IMR-90 (cell line): ENCODE measurements around the gene SIPA1L3. TPM values are rescaled to one million over a fixed set of nuclear protein-coding genes. Genes with fewer than 3 reads are reported as not detected.

Experiments used
- ATAC-seq: fragments of 200-7000 bp; cut with Tn5 transposase; 2 replicates; pipeline ENCODE4 v1.9.1; 2020; ENCODE audit warnings: low read depth, mild to moderate bottlenecking, moderate library complexity
- BruUV-seq: library from RNA; stranded (reverse); fragments of 400-500 nt; replicated peaks from 2 replicates; lab custom pipeline; 2021; lab: Mats Ljungman, UMichigan
- CTCF ChIA-PET: fragments of 300-600 bp; formaldehyde crosslinking; extraction: SDS; loops from one replicate; lab custom pipeline; 2021; ENCODE audit warnings: antibody characterized with exemption; lab: Yijun Ruan, JAX
- POLR2A ChIA-PET: fragments of 300-600 bp; sonication (Branson Sonifier 250); formaldehyde crosslinking; loops from one replicate; lab custom pipeline; 2022; ENCODE audit warnings: antibody characterized with exemption; ENCODE audit not compliant: unreplicated experiment; lab: Charles Lee
- DNase-seq: peaks from one replicate; pipeline ENCODE4 v3.0.0; 2013
- H2AFZ ChIP-seq: replicated peaks from 2 replicates; pipeline ENCODE3; 2013; ENCODE audit warnings: low read length, mild to moderate bottlenecking; ENCODE audit not compliant: poor library complexity
- H2AK5ac ChIP-seq: 2 replicates; pipeline ENCODE4 v1.6.1; 2013; ENCODE audit warnings: low read depth, low read length, inconsistent platforms
- H2AK9ac ChIP-seq: replicated peaks from 2 replicates; pipeline ENCODE3; 2013; ENCODE audit warnings: mild to moderate bottlenecking, low read depth, low read length, moderate library complexity; ENCODE audit not compliant: poor library complexity
- H2BK120ac ChIP-seq: 2 replicates; pipeline ENCODE4 v1.6.1; 2013; ENCODE audit warnings: low read depth, low read length, inconsistent platforms
- H2BK15ac ChIP-seq: 3 replicates; pipeline ENCODE4 v1.6.1; 2013; ENCODE audit warnings: low read depth, low read length, inconsistent platforms
- H2BK20ac ChIP-seq: 2 replicates; pipeline ENCODE4 v1.6.1; 2013; ENCODE audit warnings: low read depth, mild to moderate bottlenecking, inconsistent platforms, low read length, moderate library complexity
- H2BK5ac ChIP-seq: 2 replicates; pipeline ENCODE4 v1.6.1; 2013; ENCODE audit warnings: mild to moderate bottlenecking, low read depth, low read length, inconsistent platforms; ENCODE audit not compliant: poor library complexity, severe bottlenecking
- H3K14ac ChIP-seq: replicated peaks from 2 replicates; pipeline ENCODE4 v1.6.1; 2013; ENCODE audit warnings: low read depth, low read length, inconsistent platforms
- H3K18ac ChIP-seq: 2 replicates; pipeline ENCODE4 v1.6.1; 2013; ENCODE audit warnings: low read depth, low read length, control low read depth
- H3K23ac ChIP-seq: 2 replicates; pipeline ENCODE4 v1.6.1; 2013; ENCODE audit warnings: low read depth, low read length, inconsistent platforms
- H3K27ac ChIP-seq: 2 replicates; pipeline ENCODE4 v1.5.1; 2013; ENCODE audit warnings: mild to moderate bottlenecking, control low read depth, low read length; ENCODE audit not compliant: insufficient read depth
- H3K27me3 ChIP-seq: 2 replicates; pipeline ENCODE4 v1.6.1; 2013; ENCODE audit warnings: low read length; ENCODE audit not compliant: control insufficient read depth, insufficient read depth
- H3K36me3 ChIP-seq: 2 replicates; pipeline ENCODE4 v1.6.1; 2013; ENCODE audit warnings: low read length, mixed read lengths; ENCODE audit not compliant: control insufficient read depth, insufficient read depth
- H3K4ac ChIP-seq: 2 replicates; pipeline ENCODE4 v1.6.1; 2013; ENCODE audit warnings: low read depth, low read length, inconsistent platforms
- H3K4me1 ChIP-seq: 2 replicates; pipeline ENCODE4 v1.6.1; 2013; ENCODE audit warnings: low read length, mixed read lengths; ENCODE audit not compliant: control insufficient read depth, insufficient read depth
- H3K4me2 ChIP-seq: 2 replicates; pipeline ENCODE4 v1.6.1; 2013; ENCODE audit warnings: low read depth, mild to moderate bottlenecking, control low read depth, low read length, moderate library complexity
- H3K4me3 ChIP-seq: 2 replicates; pipeline ENCODE4 v1.5.1; 2013; ENCODE audit warnings: low read depth, mild to moderate bottlenecking, control low read depth, low read length, moderate library complexity; ENCODE audit not compliant: insufficient read depth
- H3K56ac ChIP-seq: 2 replicates; pipeline ENCODE4 v1.6.1; 2013; ENCODE audit warnings: low read length, inconsistent platforms; ENCODE audit not compliant: insufficient read depth; ENCODE audit errors: extremely low read depth
- H3K79me1 ChIP-seq, 2 experiments: 2 replicates each; pipeline ENCODE4 v1.6.1; 2013; ENCODE audit warnings: low read length in 2 of 2, inconsistent platforms in 1 of 2, low read depth in 1 of 2
- H3K9ac ChIP-seq: 2 replicates; pipeline ENCODE4 v1.6.1; 2013; ENCODE audit warnings: low read depth, low read length, control low read depth
- H3K9me1 ChIP-seq: 2 replicates; pipeline ENCODE4 v1.6.1; 2013; ENCODE audit warnings: low read length, inconsistent platforms; ENCODE audit not compliant: insufficient read depth
- H3K9me3 ChIP-seq: 2 replicates; pipeline ENCODE4 v1.6.1; 2013; ENCODE audit warnings: low read length; ENCODE audit not compliant: control insufficient read depth, insufficient read depth
- H4K20me1 ChIP-seq: 2 replicates; pipeline ENCODE4 v1.6.1; 2013; ENCODE audit warnings: low read length, inconsistent platforms; ENCODE audit not compliant: insufficient read depth
- H4K5ac ChIP-seq: 2 replicates; pipeline ENCODE4 v1.6.1; 2013; ENCODE audit warnings: mild to moderate bottlenecking, low read depth, low read length, control low read depth
- H4K8ac ChIP-seq, 2 experiments: 2 replicates each; pipeline ENCODE4 v1.6.1; 2013; ENCODE audit warnings: low read depth in 2 of 2, low read length in 2 of 2, control low read depth in 1 of 2, inconsistent platforms in 1 of 2
- H4K91ac ChIP-seq: 2 replicates; pipeline ENCODE4 v1.6.1; 2013; ENCODE audit warnings: low read depth, low read length, inconsistent platforms; ENCODE audit not compliant: insufficient read depth
- CEBPB ChIP-seq: IDR thresholded peaks from 2 replicates; pipeline ENCODE4 v1.6.1; 2012; ENCODE audit warnings: low read depth, low read length, improper control_type of control experiment
- ELK1 ChIP-seq: fragments of 150-350 bp; IDR thresholded peaks from 2 replicates; pipeline ENCODE4 v1.6.1; 2016; ENCODE audit warnings: low read depth, mild to moderate bottlenecking, low read length, moderate library complexity, borderline replicate concordance
- RAD21 ChIP-seq: IDR thresholded peaks from 2 replicates; pipeline ENCODE4 v1.6.1; 2012; ENCODE audit warnings: low read length, improper control_type of control experiment
- WGBS, 2 experiments: methylation state at CpG; one replicate each; pipeline versions ENCODE4 v1.1.5 to v1.1.7; 2013; ENCODE audit warnings: missing lambda C conversion rate in 2 of 2; ENCODE audit not compliant: insufficient read length in 1 of 2; ENCODE audit errors: extremely low coverage in 2 of 2; 5-methylcytosine and 5-hydroxymethylcytosine counted together
- dilution Hi-C: fragments of 300-500 bp; cut with HindIII; formaldehyde crosslinking; loops from one replicate; pipeline ENCODE4 v1.14.3; 2018; ENCODE audit warnings: low sequenced_read_pairs; ENCODE audit not compliant: unreplicated experiment
- in situ Hi-C: fragments of 300-500 bp; cut with MboI; formaldehyde crosslinking; loops from 3 replicates; pipeline ENCODE4 v1.14.3; 2019; ENCODE audit warnings: low sequenced_read_pairs, inconsistent platforms, mixed read lengths
- intact Hi-C: fragments of 100-400 bp; cut with micrococcal nuclease; formaldehyde crosslinking; loops from 2 replicates; pipeline ENCODE4 v1.10.0; 2022
- polyA plus RNA-seq, 3 experiments: library from polyadenylated mRNA; depleted of rRNA; stranded (reverse); fragments of >200 nt; gene quantifications; 2 replicates each; pipeline ENCODE4 v1.2.3, GENCODE V29; 2012; ENCODE audit warnings: low replicate concordance in 1 of 3
- total RNA-seq: library from RNA; depleted of rRNA; stranded (reverse); fragments of >200 nt; gene quantifications from 2 replicates; pipeline ENCODE4 v1.2.3, GENCODE V29; 2012
- TF ChIP-seq, protein P1 (sequence below): conservative IDR thresholded peaks from 2 replicates; pipeline ENCODE4 v1.5.1; 2012; ENCODE audit warnings: mild to moderate bottlenecking, low read depth, low read length, improper control_type of control experiment

SIPA1L3 gene
- total and polyA plus RNA-seq, 2 of the 4 experiments (the other 2 are of a cell fraction): 4.1 to 9.4 TPM

GRCh38 chr19:38204096-38204495, 297.1 kb downstream of the SIPA1L3 start:
- Histone ChIP-seq H4K5ac (no peak overlapping the region), H3K9ac (no peak overlapping the region), H2BK120ac (no peak overlapping the region), H2AFZ (no peak overlapping the region), H3K23ac (no peak overlapping the region), H4K91ac (no peak overlapping the region), H3K18ac (no peak overlapping the region), H3K4me2 (no peak overlapping the region), H3K27ac (no peak overlapping the region), H3K27me3 (no peaks in the 10 kb centered on the region), H3K14ac (no peak overlapping the region), H3K9me3 (no peaks in the 10 kb centered on the region), H2AK9ac (no peak overlapping the region), H4K20me1 (peaks cover 2% of the 10 kb centered on the region; the same call in 1 of the 2 replicates), H4K8ac (no peak overlapping the region), H2BK15ac (no peak overlapping the region), H3K4me3 (no peak overlapping the region), H3K9me1 (no peaks in the 10 kb centered on the region), H2AK5ac (no peak overlapping the region), H2BK20ac (no peak overlapping the region), H3K4me1 (no peaks in the 10 kb centered on the region; the same call in 1 of the 2 replicates), H2BK5ac (no peak overlapping the region), H3K79me1 (no peaks in the 10 kb centered on the region), H3K56ac (no peak overlapping the region), H3K4ac (no peak overlapping the region), H3K36me3 (peaks cover 19% of the 10 kb centered on the region)
- dilution Hi-C loops (no loop called here), in situ Hi-C loops (no loop called here), intact Hi-C loops (no loop called here)
- WGBS, 2 experiments: 80% methylated on average over 1 of the region's 8 CpGs; no CpG with 5 or more reads in 1 of the 2 experiments
- TF ChIP-seq, protein P1, sequence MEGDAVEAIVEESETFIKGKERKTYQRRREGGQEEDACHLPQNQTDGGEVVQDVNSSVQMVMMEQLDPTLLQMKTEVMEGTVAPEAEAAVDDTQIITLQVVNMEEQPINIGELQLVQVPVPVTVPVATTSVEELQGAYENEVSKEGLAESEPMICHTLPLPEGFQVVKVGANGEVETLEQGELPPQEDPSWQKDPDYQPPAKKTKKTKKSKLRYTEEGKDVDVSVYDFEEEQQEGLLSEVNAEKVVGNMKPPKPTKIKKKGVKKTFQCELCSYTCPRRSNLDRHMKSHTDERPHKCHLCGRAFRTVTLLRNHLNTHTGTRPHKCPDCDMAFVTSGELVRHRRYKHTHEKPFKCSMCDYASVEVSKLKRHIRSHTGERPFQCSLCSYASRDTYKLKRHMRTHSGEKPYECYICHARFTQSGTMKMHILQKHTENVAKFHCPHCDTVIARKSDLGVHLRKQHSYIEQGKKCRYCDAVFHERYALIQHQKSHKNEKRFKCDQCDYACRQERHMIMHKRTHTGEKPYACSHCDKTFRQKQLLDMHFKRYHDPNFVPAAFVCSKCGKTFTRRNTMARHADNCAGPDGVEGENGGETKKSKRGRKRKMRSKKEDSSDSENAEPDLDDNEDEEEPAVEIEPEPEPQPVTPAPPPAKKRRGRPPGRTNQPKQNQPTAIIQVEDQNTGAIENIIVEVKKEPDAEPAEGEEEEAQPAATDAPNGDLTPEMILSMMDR: no peak
- TF ChIP-seq RAD21 (no peak), ELK1 (no peak), CEBPB (no peak)
- no TSS peak for BruUV-seq
- DNase-seq (no peak), ATAC-seq (no peak)
- ChIA-PET CTCF (no interaction called here), POLR2A (no interaction called here)
